ENCODE data around the gene ZNF573. TPM values are rescaled to one million over a fixed set of nuclear protein-coding genes. Genes with fewer than 3 reads are reported as not detected.
A peak's percentile ranks its signal among the peaks of the same experiment; 100 is the strongest.

Gene ZNF573
- total and polyA plus RNA-seq, 9 of the 15 experiments (the other 6 are each of a cell fraction or from before 2014, with no cell fraction given) = 1.5 to 7.9 (median 4.3) TPM

DNA sequence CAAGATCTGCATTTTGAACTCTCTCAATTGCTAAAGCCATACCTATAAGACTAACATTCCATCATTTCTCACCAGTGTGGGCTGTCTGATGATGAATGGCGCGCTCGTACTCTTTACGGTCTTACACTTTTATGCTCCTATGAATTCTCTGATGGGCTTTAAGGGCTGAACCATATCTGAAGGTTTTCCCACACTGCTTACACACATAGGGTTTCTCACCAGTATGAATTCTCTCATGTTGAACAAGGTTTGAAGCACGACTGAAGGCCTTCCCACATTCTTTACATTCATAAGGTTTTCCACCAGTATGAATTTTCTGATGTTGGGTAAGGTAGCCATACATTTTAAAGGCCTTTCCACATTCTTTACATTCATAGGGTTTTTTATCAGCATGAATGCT lies 41.0 kb downstream of the ZNF573 start:
- Histone ChIP-seq H3K79me2 (ENCODE audit: control insufficient read depth, insufficient read depth, low read length) (no peaks in the 10 kb centered on the region), H3K9ac (ENCODE audit: insufficient read depth in 1 of 2, low read depth in 2 of 2, low read length in 2 of 2) (no peak overlapping the region), H3K4me2 (ENCODE audit: insufficient read depth, low read length) (no peak overlapping the region), H3K27ac (ENCODE audit: extremely low read depth, low read depth, low read length) (no peak overlapping the region), H3K4me3 (no peak overlapping the region), H3K36me3 (ENCODE audit: control insufficient read depth, insufficient read depth, low read length) (peaks cover 5% of the 10 kb centered on the region; the same call in 1 of the 3 replicates), H3K9me3 (replicated peaks; ENCODE audit: control insufficient read depth, insufficient read depth, low read depth, low read length) (no peaks in the 10 kb centered on the region; the same call in 1 of the 2 replicates), H4K20me1 (replicated peaks; ENCODE audit: control insufficient read depth, insufficient read depth, low read length) (no peaks in the 10 kb centered on the region), H3K4me1 (replicated peaks in 1 of 2; ENCODE audit: control insufficient read depth in 2 of 2, insufficient read depth in 2 of 2, low read length in 2 of 2) (no peaks in the 10 kb centered on the region), H3K27me3 (ENCODE audit: control insufficient read depth in 2 of 2, insufficient read depth in 2 of 2, low read length in 2 of 2) (no peaks in the 10 kb centered on the region), H3K9me1 (ENCODE audit: control insufficient read depth, insufficient read depth, low read length) (no peaks in the 10 kb centered on the region), H2AFZ (ENCODE audit: low read depth, low read length) (no peak overlapping the region)
- TF ChIP-seq ZKSCAN3 (CRISPR knock-in tag; IDR thresholded peaks at IDR 0.05) = no peak
- peak; percentile 83; the same call in 1 of the 2 replicates for TF ChIP-seq ZNF75A (CRISPR knock-in tag; IDR thresholded peaks at IDR 0.05)
- no peak for TF ChIP-seq TSC22D4 (tag; IDR thresholded peaks at IDR 0.05)
- no peak for DNase-seq (ENCODE audit: extremely low read depth in 1 of 4, low spot score in 3 of 4)
- POLR2A ChIA-PET = no interaction called here
- in situ Hi-C loops (cut with MboI) (no loop called here), intact Hi-C loops (cut with micrococcal nuclease) (no loop called here)
- CTCF ChIA-PET (ENCODE audit: low intra/inter-chr PET ratio) = no interaction called here
- BruUV-seq (replicated peaks) = no TSS peak
- 49% methylated on average over 5 of the region's 5 CpGs for WGBS (ENCODE audit: insufficient coverage, low coverage, missing lambda C conversion rate)
- no peak for ATAC-seq
- no peak for FAIRE-seq

DNA sequence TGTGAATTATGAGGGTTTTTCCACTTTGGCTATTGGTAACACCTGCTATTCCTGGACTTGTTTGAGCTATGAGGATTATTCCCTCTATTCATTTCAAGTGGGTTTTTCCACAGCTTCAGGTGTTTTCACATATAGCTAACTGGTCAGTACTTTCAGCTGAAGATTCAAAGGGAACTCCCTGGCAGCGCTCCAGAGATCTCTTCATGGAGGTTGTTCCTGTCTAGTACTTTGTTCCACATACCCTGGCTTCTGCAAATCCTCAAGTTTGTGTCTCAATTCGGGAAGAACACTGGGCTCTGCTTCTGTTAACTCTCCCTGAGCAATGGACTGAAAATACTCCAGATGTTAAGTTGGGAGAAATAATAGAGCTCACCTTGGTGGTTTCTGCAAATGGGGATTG lies 54.2 kb downstream of the ZNF573 start:
- no peak for FAIRE-seq
- Histone ChIP-seq H3K27me3 (ENCODE audit: control insufficient read depth in 2 of 2, insufficient read depth in 2 of 2, low read length in 2 of 2) (no peaks in the 10 kb centered on the region), H3K27ac (ENCODE audit: extremely low read depth, low read depth, low read length) (no peak overlapping the region), H4K20me1 (replicated peaks; ENCODE audit: control insufficient read depth, insufficient read depth, low read length) (no peaks in the 10 kb centered on the region), H2AFZ (ENCODE audit: low read depth, low read length) (no peak overlapping the region), H3K4me3 (no peak overlapping the region), H3K9ac (ENCODE audit: insufficient read depth in 1 of 2, low read depth in 2 of 2, low read length in 2 of 2) (no peak overlapping the region), H3K36me3 (ENCODE audit: control insufficient read depth, insufficient read depth, low read length) (no peaks in the 10 kb centered on the region), H3K9me3 (replicated peaks; ENCODE audit: control insufficient read depth, insufficient read depth, low read depth, low read length) (no peaks in the 10 kb centered on the region), H3K79me2 (ENCODE audit: control insufficient read depth, insufficient read depth, low read length) (no peaks in the 10 kb centered on the region), H3K4me1 (replicated peaks in 1 of 2; ENCODE audit: control insufficient read depth in 2 of 2, insufficient read depth in 2 of 2, low read length in 2 of 2) (no peaks in the 10 kb centered on the region; a peak in 1 of 5 replicates), H3K9me1 (ENCODE audit: control insufficient read depth, insufficient read depth, low read length) (no peaks in the 10 kb centered on the region), H3K4me2 (ENCODE audit: insufficient read depth, low read length) (no peak overlapping the region)
- TF ChIP-seq, protein P1, sequence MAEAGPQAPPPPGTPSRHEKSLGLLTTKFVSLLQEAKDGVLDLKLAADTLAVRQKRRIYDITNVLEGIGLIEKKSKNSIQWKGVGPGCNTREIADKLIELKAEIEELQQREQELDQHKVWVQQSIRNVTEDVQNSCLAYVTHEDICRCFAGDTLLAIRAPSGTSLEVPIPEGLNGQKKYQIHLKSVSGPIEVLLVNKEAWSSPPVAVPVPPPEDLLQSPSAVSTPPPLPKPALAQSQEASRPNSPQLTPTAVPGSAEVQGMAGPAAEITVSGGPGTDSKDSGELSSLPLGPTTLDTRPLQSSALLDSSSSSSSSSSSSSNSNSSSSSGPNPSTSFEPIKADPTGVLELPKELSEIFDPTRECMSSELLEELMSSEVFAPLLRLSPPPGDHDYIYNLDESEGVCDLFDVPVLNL (CRISPR knock-in tag; IDR thresholded peaks at IDR 0.05; ENCODE audit: low read depth) = no peak
- TF ChIP-seq, protein P2, sequence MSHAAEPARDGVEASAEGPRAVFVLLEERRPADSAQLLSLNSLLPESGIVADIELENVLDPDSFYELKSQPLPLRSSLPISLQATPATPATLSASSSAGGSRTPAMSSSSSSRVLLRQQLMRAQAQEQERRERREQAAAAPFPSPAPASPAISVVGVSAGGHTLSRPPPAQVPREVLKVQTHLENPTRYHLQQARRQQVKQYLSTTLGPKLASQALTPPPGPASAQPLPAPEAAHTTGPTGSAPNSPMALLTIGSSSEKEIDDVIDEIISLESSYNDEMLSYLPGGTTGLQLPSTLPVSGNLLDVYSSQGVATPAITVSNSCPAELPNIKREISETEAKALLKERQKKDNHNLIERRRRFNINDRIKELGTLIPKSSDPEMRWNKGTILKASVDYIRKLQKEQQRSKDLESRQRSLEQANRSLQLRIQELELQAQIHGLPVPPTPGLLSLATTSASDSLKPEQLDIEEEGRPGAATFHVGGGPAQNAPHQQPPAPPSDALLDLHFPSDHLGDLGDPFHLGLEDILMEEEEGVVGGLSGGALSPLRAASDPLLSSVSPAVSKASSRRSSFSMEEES (CRISPR knock-in tag; IDR thresholded peaks at IDR 0.05) = no peak
- no peak for TF ChIP-seq SREBF1 (IDR thresholded peaks at IDR 0.05; ENCODE audit: borderline replicate concordance, low read depth, low read length)
- TF ChIP-seq PTTG1 (tag; IDR thresholded peaks at IDR 0.05; ENCODE audit: low read depth) = no peak
- intact Hi-C loops (cut with micrococcal nuclease) (no loop called here), in situ Hi-C loops (cut with MboI) (no loop called here)
- ChIA-PET POLR2A (interaction anchor here (0.8 to 1.1 kb wide), 2 partner anchors 49 to 54 kb away, joined by 3 to 4 read pairs; partner anchors contain the start of gene ZNF573), CTCF (ENCODE audit: low intra/inter-chr PET ratio) (no interaction called here)
- 4% methylated on average over 2 of the region's 2 CpGs for WGBS (ENCODE audit: insufficient coverage, low coverage, missing lambda C conversion rate)
- no peak for DNase-seq (ENCODE audit: extremely low read depth in 1 of 4, low spot score in 3 of 4)
- no peak for ATAC-seq
- no TSS peak for BruUV-seq (replicated peaks)

Data from K562 (cell line).